ENCODE measurements around the gene CGAS.
"Not testable (repeated sequence)": the region's sequence is repeated elsewhere in the genome, so short reads cannot be mapped to it uniquely, and the experiment has no call there.

CGAS gene

DNA sequence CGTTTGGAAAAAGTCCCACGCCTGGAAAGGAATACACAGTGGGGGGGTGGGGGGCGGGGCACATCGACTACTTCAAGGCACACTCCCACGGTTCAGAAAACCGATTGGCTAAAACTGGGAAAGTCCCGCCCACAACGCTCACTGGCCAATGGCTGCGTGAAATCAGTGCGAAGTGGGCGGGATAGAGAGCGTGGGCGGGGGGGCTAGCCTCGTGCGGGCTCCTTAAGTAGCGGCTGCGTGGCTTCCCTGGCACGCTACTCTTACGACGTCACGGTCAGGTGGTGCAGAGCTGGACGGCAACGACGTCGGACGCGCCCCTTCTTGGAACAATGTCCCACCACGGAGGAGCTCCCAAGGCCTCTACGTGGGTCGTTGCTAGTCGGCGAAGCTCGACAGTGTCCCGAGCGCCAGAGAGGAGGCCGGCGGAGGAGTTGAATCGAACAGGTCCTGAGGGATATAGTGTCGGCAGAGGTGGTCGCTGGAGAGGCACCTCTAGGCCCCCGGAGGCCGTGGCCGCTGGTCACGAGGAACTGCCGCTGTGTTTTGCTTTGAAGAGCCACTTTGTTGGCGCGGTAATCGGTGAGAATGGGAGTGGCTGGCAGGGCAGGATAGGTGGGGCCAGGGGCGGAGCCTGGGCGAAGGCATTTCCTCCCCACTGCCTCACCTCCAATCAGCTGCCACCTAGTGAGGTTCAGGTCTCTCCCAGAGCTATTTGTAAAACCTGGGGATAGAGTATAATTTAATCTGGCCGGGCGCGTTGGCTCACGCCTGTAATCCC, 57.3 kb downstream of the CGAS start, which contains the start of gene DDX43:
Gene DDX43, plus strand, starts transcription at position 252 of the 778 bp plus-strand sequence. Its CDS starts 78 bp downstream, at position 330.
- peak; percentile 73 for DNase-seq

DNA sequence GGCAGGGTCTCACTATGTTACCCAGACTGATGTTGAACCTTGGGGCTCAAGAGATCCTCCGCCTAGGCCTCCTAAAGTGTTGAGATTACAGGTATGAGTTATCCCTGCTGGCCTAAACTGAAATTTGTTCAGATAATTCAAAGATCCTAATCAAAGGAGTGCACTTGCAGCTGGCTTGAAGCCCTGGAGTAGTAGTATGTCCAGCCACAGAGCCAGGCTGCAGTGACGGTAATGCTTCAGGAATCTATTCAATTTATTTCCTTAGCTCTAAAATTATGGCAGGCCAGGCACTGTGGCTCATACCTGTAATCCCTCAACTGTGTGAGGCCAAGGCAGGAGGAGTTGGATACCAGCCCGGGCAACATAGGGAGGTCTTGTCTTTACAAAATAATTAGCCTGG, 58.8 kb downstream of the CGAS start:
- no peak for DNase-seq

DNA sequence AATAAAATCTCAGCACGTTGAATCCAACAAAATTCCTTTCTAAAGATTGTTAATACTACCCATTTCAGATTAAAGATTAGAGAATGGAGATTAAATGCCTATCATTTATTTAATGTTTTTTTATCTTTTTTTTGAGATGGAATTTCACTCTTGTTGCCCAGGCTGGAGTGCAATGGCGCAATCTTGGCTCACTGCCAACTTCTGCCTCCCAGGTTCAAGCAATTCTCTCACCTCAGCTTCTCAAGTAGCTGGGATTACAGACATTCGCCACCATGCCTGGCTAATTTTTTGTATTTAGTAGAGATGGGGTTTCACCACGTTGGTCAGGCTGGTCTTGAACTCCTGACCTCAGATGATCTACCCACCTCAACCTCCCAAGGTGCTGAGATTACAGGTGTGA, 59.9 kb downstream of the CGAS start:
- DNase-seq: not testable (repeated sequence)

DNA sequence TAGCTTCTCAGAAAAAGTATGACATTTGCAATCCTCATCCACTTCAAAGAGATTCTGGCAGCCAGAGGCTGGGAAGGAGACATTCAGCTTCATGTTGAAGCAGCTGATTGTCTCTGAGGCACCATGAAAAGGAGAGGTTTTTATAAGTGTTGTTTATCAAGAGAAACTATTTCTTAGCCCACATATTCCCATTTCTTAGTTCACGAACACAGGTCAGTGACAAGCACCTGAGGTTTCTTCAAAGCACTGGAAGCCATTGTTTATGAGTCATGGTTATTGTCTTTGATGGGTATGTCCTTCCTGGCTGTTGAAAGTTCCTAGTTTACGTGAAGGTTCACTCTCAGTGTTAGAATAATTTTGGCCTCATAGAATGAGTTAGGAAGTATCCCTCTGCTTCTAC, 60.4 kb downstream of the CGAS start:
- DNase-seq: no peak

DNA sequence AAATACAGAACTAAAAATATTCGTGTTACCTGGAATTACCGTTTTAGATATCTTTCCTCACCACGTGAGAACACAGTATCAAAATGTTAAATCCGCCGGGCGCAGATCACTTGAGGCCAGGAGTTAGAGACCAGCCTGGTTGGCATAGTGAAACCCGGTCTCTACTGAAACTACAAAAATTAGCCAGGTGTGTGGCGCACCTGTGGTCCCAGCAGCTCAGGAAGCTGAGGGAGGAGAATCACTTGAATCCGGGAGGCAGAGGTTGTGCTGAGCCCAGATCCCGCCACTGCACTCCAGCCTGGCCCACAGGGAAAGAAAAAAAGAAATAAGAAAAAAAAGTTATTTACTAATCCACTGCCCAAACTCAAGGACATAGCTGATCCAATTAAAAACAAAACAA, 62.2 kb downstream of the CGAS start:
- no peak for DNase-seq

DNA sequence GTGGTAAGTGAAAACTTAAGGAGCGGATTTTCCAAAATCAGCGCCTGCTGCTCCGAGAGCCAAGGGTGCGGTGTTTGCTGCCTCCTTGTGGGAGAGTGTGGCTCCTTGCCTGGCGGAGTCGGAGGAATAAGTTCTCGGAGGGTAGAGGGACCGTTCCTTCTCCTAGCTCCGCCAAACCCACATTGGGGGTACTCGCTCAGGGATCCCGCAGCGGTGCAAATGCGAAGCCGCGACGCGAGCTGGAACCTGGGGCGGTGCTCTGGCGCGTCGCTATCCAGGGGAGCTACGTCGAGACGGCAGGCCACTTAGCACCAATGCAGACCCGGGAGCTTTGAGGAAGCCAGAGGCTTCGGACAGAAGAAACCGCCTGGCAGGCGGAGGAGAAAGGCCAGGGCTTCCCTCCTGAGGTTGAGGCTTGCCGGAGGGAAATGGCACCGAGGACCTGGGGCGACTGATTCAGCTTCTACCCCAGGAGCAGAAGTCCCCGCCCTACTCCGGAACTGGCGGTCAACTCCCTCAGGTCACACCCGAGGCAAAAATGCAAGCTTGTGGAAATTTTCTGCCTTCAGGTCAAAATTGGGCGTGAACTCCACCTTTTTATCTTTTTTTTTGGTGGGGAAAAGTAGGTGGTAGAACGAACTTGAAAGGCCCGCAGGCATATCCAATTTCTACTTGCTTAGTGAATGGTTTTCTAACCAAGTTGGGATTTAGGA, 63.1 kb downstream of the CGAS start:
- no peak for DNase-seq

DNA sequence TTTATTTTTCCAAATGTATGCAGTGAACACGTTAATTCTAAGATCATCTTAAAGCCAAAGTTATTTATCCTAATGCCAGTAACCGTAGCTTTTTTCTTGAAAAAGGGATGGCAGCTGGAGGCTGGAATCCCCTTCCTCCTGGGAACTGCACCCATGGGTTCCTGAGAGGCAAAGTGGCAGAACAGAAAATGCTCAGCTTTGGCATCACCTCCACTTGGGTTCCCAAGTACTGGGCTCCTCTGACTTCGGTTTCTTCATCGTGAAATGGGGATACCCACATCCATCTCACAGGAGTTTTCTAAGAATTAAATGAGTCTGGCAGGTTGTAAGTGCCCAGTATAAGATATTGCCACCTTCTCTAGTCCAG, 63.7 kb downstream of the CGAS start:
- no peak for DNase-seq

DNA sequence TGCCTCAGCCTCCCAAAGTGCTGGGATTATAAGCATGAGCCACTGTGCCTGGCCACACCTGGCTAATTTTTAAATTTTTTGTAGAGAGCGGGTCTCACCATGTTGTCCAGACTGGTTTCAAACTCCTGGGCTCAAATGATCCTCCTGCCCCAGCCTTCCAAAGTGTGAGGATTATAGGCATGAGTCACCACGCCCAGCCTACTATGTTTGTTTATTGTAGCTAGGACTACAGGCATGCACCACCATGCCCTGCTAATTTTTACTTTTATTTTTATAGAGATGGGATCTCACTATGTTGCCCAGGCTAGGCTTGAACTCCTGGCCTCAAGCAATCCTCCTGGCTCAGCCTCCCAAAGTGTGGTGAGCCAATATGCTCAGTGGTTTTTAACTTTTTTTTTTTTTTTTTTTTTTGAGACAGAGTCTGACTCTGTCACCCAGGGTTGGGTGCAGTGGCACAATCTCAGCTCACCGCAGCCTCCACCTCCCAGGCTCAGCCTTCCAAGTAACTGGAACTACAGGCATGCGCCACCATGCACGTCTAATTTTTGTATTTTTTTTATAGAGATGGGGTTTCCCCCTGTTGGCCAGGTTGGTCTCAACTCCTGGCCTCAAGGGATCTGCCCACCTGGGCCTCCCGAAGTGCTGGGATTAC, 69.5 kb downstream of the CGAS start:
- no peak for DNase-seq

DNA sequence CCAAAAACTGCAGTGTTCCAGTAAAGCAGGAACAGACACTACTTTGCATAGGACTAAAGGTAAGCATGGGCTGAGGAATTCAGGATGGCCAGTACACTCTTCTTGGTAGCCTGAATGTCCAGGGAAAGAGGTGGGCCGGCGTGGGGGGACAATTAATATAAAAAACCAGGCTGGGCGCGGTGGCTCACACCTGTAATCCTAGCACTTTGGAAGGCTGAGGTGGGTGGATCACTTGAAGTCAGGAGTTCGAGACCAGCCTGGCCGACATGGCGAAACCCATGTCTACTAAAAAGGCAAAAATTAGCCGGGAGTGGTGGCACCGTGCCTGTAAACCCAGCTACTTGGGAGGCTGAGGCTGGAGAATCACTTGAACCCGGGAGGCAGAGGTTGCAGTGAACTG, 70.6 kb downstream of the CGAS start:
- not testable (repeated sequence) for DNase-seq

DNA sequence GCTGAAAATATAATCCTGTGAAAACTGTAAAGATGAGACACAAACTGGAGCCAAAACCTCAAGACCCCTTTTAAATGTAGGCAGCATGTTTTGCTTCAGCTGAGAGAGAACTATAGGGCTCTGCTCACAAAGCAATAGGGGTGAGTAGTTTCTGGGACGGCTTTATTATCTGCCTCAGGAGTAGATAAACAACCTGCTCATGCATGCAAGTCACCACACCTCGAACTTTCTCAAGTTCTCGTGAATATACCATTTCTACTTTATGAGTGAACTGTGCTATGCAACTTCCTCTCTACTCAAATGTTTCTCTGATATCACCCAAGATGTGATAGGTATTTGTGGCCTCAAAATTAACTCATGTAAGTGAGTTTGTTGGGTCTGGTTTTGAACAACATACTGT, 74.9 kb downstream of the CGAS start:
- no peak for DNase-seq

DNA sequence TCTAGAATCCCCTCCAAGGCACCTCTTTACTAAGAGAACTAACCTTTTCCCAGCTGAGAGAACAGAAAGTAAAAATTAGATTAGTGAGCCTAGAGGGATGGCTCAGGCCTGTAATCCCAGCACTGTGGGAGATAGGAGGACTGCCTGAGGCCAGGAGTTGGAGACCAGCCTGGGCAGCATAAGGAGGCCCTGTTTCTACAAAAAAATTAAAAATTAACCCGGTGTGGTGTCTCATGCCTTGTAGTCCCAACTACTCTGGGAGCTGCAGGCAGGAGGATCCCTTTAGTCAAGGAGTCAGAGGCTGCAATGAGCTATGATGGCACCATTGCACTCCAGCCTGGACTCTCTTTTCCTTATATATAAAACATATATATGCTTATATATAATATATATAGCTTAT, 76.9 kb downstream of the CGAS start:
- DNase-seq: no peak
